ENCODE measurements around the gene TCERG1L. TPM values are rescaled to one million over a fixed set of nuclear protein-coding genes. Genes with fewer than 3 reads are reported as not detected.

TCERG1L gene
- total RNA-seq, 2 donors from 2014 or later, result 1.6 to 4.5 TPM

- H3K4me3 Mint-ChIP-seq, result no peak overlapping the region
- Histone ChIP-seq H3K9me3 (ENCODE audit: control insufficient read depth, low read length) (no peaks in the 10 kb centered on the region), H3K27ac (ENCODE audit: low read depth, low read length) (no peak overlapping the region), H3K4me3 (ENCODE audit: low read length) (no peak overlapping the region), H3K9ac (ENCODE audit: extremely low read depth, low read length, poor library complexity, severe bottlenecking) (no peak overlapping the region), H3K36me3 (ENCODE audit: control insufficient read depth, insufficient read depth, low read length) (no peaks in the 10 kb centered on the region), H3K27me3 (ENCODE audit: control insufficient read depth, insufficient read depth, low read length, poor library complexity, severe bottlenecking) (no peaks in the 10 kb centered on the region), H3K4me1 (ENCODE audit: control insufficient read depth, insufficient read depth, low read length) (no peaks in the 10 kb centered on the region)
- no peak for TF ChIP-seq CTCF (conservative IDR thresholded peaks at IDR 0.05)
- no peak for DNase-seq
- H3K4me1 Mint-ChIP-seq, result no peaks in the 10 kb centered on the region
- peaks cover 2% of the 10 kb centered on the region for H3K9me3 Mint-ChIP-seq
- 93 to 94% methylated on average over 11 to 18 of the region's 18 CpGs for WGBS, 2 experiments (ENCODE audit: insufficient coverage in 1 of 2, insufficient read length in 1 of 2)
- H3K27me3 Mint-ChIP-seq (ENCODE audit: insufficient read depth), result no peaks in the 10 kb centered on the region
- peaks cover 8% of the 10 kb centered on the region for H3K36me3 Mint-ChIP-seq (ENCODE audit: low read depth)
- no peak overlapping the region for H3K27ac Mint-ChIP-seq
Measured at GRCh38 chr10:131112691-131113090, 198.8 kb downstream of the TCERG1L start.

GRCh38 chr10:131111471-131112080 lies 199.9 kb downstream of the TCERG1L start:
- no peaks in the 10 kb centered on the region for H3K9me3 ChIP-seq (ENCODE audit: control insufficient read depth, low read length)
- 88 to 91% methylated on average over 8 to 16 of the region's 16 CpGs for WGBS, 2 experiments (ENCODE audit: insufficient coverage in 1 of 2, insufficient read length in 1 of 2)
- Mint-ChIP-seq H3K4me3 (no peak overlapping the region), H3K4me1 (no peaks in the 10 kb centered on the region), H3K27ac (no peak overlapping the region), H3K27me3 (ENCODE audit: insufficient read depth) (no peaks in the 10 kb centered on the region), H3K36me3 (ENCODE audit: low read depth) (peaks cover 8% of the 10 kb centered on the region), H3K9me3 (peaks cover 8% of the 10 kb centered on the region)
- H3K4me1 ChIP-seq (ENCODE audit: control insufficient read depth, insufficient read depth, low read length), result no peaks in the 10 kb centered on the region
- no peak overlapping the region for H3K4me3 ChIP-seq (ENCODE audit: low read length)
- H3K9ac ChIP-seq (ENCODE audit: extremely low read depth, low read length, poor library complexity, severe bottlenecking), result no peak overlapping the region
- no peak for DNase-seq
- no peak overlapping the region for H3K27ac ChIP-seq (ENCODE audit: low read depth, low read length)
- TF ChIP-seq CTCF (conservative IDR thresholded peaks at IDR 0.05), result no peak
- no peaks in the 10 kb centered on the region for H3K36me3 ChIP-seq (ENCODE audit: control insufficient read depth, insufficient read depth, low read length)
- H3K27me3 ChIP-seq (ENCODE audit: control insufficient read depth, insufficient read depth, low read length, poor library complexity, severe bottlenecking), result no peaks in the 10 kb centered on the region

- no peaks in the 10 kb centered on the region for H3K4me1 Mint-ChIP-seq
- no peak for TF ChIP-seq CTCF (conservative IDR thresholded peaks at IDR 0.05)
- Histone ChIP-seq H3K27ac (ENCODE audit: low read depth, low read length) (no peak overlapping the region), H3K9ac (ENCODE audit: extremely low read depth, low read length, poor library complexity, severe bottlenecking) (no peak overlapping the region), H3K4me3 (ENCODE audit: low read length) (no peak overlapping the region), H3K4me1 (ENCODE audit: control insufficient read depth, insufficient read depth, low read length) (no peaks in the 10 kb centered on the region), H3K36me3 (ENCODE audit: control insufficient read depth, insufficient read depth, low read length) (no peaks in the 10 kb centered on the region), H3K9me3 (ENCODE audit: control insufficient read depth, low read length) (no peaks in the 10 kb centered on the region), H3K27me3 (ENCODE audit: control insufficient read depth, insufficient read depth, low read length, poor library complexity, severe bottlenecking) (no peaks in the 10 kb centered on the region)
- no peak for DNase-seq
- 95 to 98% methylated on average over 8 to 13 of the region's 13 CpGs for WGBS, 2 experiments (ENCODE audit: insufficient coverage in 1 of 2, insufficient read length in 1 of 2)
- peaks cover 10% of the 10 kb centered on the region for H3K36me3 Mint-ChIP-seq (ENCODE audit: low read depth)
- H3K9me3 Mint-ChIP-seq, result peaks cover 13% of the 10 kb centered on the region
- no peak overlapping the region for H3K27ac Mint-ChIP-seq
- H3K27me3 Mint-ChIP-seq (ENCODE audit: insufficient read depth), result no peaks in the 10 kb centered on the region
- H3K4me3 Mint-ChIP-seq, result no peak overlapping the region
Measured at GRCh38 chr10:131111007-131111406, 200.5 kb downstream of the TCERG1L start.

Measured in endodermal cell (in vitro differentiated cells).